ENCODE data around the gene C1QTNF4.
"Not testable (repeated sequence)": the region's sequence is repeated elsewhere in the genome, so short reads cannot be mapped to it uniquely, and the experiment has no call there.

C1QTNF4 gene

GRCh38 chr11:47593934-47594855 lies at the start of gene C1QTNF4:
C1QTNF4 (minus strand) TSS chr11:47594411; CDS start chr11:47590810, 3,601 bp downstream.
- peak within 1 kb of the TSS in 1 of 21 experiments; percentile 21 for H3K27ac ChIP-seq
- peak within 1 kb of the TSS in 3 of 7 experiments; percentile 7 to 34 (median 26) for H3K4me3 ChIP-seq

- Histone ChIP-seq H3K4me3 (peak within 1 kb of the TSS; percentile 51 to 95 (median 79)), H3K27ac (peak within 1 kb of the TSS; percentile 54 to 99 (median 90))
Observed at GRCh38 chr11:47642099-47642855, 48.1 kb upstream of the C1QTNF4 start, which contains the start of gene MTCH2. MTCH2 (minus strand) TSS chr11:47642559; CDS start chr11:47642465, 94 bp downstream.

- peak overlapping the region; percentile 51 to 95 (median 79) for H3K4me3 ChIP-seq
Observed at GRCh38 chr11:47641600-47642098, 47.4 kb upstream of the C1QTNF4 start.

GRCh38 chr11:47640506-47640905 lies 46.3 kb upstream of the C1QTNF4 start:
- peak overlapping the region in 3 of 21 experiments; percentile 3 to 99 (median 88) for H3K27ac ChIP-seq
- not testable (repeated sequence) for H3K4me3 ChIP-seq

More at GRCh38 chr11:47641600-47642098, 47.4 kb upstream of the C1QTNF4 start:
- H3K27ac ChIP-seq, result peak overlapping the region; percentile 54 to 99 (median 90)

GRCh38 chr11:47636331-47636730 lies 42.1 kb upstream of the C1QTNF4 start:
- not testable (repeated sequence) for H3K4me3 ChIP-seq, H3K27ac ChIP-seq

DNA sequence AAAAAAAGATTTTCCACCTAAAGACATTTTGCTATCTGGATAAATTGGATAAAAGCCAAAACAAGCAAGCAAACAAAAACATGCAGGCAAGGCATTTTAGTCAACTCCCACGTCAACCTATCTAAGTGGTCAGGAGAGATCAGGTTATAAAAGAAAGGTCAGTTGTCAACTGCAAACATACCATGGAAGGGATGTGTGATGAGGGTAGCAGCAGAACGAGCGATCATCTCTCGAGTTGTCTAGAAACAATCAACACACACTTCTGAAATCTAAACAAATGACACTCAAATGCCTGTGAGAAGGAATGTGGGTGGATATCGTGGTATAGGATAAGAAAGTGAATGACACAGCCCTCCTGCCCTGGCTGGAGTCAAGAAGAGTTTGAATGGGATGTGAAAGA lies 37.3 kb upstream of the C1QTNF4 start:
- Histone ChIP-seq H3K27ac (no peak overlapping the region), H3K4me3 (no peak overlapping the region)

GRCh38 chr11:47628026-47628425 lies 33.8 kb upstream of the C1QTNF4 start:
- H3K27ac ChIP-seq, result no peak overlapping the region

DNA sequence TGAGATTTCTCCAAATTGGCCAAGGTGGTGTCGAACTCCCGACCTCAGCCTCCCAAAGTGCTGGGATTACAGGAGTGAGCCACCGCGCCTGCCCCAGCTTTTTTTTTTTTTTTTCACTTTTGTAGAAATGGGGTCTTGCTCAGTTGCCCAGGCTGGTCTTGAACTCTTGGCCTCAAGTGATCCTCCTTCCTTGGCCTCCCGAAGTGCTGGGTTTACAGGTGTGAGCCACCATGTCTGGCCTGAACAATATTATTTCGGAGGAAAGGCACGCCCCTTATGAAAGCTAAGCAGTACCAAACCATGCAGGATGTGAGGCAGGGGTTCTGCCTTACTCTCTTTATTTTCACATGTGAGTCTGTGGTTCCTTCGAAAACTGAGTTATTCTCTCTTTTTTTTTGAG lies 32.0 kb upstream of the C1QTNF4 start:
- H3K4me3 ChIP-seq, result no peak overlapping the region
- H3K27ac ChIP-seq, result no peak overlapping the region

More at GRCh38 chr11:47628026-47628425, 33.8 kb upstream of the C1QTNF4 start:
- H3K4me3 ChIP-seq, result no peak overlapping the region

DNA sequence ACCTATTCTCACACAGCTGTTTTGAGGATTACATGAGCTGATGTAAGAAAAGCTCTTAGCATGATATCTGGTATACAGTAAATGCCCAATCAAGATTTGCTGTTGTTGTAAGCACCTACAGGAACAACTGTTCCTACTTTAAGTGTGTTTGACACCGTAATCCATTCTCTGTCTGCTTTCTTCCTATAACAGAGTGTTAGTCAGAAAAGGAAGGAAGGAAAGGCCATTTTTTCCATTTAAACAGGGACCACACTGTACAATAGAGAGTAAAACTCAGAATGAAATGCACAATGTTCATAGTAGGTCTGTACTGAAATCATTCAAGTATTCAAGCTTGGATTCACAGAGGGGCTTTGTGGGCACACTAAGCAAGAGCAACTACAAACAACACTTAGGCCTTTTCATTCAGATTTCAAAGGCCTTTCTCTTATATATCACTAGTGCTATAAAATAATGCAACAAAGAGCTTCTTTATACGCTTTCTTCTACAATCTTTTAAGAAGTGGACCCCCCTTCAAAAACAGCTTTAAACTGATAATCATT lies 26.7 kb upstream of the C1QTNF4 start:
- H3K27ac ChIP-seq, result peak overlapping the region in 2 of 21 experiments; percentile 42 to 45
- no peak overlapping the region for H3K4me3 ChIP-seq

DNA sequence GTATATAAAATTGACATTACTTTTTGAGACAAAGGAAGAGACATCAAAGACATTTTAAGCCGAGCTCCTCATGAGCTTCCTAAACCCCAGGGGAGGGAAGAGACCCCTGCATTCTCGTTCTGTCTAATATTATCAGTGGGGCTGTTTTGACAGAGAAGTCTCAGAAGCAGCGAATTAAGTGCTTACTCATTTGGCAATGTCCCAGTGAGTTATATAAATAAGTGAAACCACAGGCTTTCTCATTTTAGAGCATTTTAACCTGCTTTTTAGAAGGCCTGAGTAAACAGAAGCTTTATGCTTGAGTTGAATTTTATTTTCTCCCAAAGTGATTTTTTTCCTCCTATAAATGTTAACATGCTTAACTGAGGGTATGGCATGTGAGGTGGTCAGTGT lies 23.2 kb upstream of the C1QTNF4 start:
- H3K27ac ChIP-seq, result peak overlapping the region in 6 of 21 experiments; percentile 10 to 45 (median 26)
- no peak overlapping the region for H3K4me3 ChIP-seq

DNA sequence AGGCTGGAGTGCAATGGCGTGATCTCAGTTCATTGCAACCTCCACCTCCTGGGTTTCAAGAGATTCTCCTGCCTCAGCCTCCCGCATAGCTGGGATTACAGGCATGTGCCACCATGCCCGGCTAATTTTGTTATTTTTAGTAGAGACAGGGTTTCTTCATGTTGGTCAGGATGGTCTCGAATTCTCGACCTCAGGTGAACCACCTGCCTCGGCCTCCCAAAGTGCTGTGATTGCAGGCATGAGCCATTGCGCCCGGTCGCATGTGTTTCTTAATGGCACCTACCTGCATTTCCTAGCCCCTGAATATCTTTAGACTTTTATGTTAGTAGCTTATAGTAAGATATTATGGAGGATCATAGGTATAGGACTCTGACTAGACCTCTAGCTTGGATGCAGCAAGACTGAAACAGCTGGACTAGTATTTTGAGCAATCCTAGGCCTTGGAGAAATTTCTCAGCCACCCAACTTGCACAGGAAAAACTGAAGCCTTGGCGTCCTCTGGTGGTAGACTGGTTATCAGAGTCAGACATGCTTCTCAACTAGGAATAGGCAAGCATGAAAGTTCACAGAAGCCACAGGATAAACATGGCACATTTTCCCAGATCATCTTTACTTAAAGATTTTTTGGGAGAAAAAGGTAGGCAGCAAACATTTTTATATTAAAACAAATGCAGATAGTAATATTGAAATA lies 22.7 kb upstream of the C1QTNF4 start:
- Histone ChIP-seq H3K4me3 (no peak overlapping the region), H3K27ac (peak overlapping the region in 4 of 21 experiments; percentile 15 to 45 (median 30))

DNA sequence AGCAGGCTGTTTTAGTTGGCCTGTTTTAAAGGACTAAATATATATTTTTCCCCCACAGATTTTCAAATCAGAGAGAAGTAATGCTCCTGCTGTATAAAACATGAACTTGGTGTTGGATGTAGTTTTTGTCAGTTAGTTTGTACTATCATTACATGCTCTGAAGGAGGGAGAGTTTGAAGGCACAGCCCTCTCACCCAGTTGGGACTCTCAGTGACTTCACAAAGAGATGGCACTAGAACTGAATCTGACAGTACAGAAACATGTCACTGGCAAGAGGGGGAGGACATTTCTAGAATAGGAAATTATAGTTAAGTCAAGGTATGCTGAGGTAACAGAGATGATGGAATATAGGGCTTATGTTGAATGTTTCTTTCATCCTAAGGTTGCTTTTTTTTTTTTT lies 21.0 kb upstream of the C1QTNF4 start:
- no peak overlapping the region for H3K27ac ChIP-seq
- no peak overlapping the region for H3K4me3 ChIP-seq

DNA sequence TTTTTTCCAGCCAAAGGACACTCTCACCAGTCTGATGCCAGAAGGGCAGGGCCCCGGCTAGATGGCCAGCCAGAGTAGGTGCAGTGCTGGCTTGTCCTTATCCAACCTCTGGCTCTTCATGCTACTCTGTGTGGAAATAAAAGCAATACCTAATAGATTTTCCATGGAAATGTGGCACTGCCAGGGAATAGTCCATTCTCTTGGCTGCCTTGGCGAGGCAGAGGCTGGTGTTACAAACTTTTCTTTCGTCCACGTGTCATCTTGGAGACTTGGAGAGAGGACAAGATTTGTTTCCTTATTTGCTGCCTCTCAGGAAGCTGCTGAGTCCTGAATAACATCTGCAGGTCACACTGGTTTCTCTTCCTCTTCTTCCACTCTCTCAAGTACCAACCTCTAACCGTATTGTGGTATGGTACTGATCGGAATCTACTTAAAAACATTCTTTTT lies 17.2 kb upstream of the C1QTNF4 start:
- peak overlapping the region in 8 of 21 experiments; percentile 7 to 76 (median 43) for H3K27ac ChIP-seq
- no peak overlapping the region for H3K4me3 ChIP-seq

DNA sequence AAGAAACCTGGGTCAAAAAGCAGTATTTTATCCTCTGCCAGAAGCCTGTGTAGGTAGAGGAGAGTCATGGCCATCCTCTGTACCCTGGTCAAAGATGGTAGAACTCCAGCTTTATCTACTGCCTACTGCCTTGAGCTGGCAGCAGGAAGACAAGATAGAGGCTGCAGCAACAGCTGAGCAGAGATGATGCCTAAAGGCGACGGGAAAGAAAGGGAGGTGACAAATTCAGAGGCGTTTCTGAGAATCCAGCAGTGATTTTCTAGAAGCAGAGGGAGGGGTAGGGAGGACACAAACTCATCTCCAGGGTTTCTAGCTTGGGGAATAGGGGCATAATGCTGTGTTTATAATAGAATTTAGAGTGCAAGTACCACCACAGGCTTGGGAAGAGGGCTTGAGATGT lies 15.5 kb upstream of the C1QTNF4 start:
- H3K4me3 ChIP-seq, result no peak overlapping the region
- H3K27ac ChIP-seq, result peak overlapping the region in 1 of 21 experiments; percentile 23

- H3K4me3 ChIP-seq, result no peak overlapping the region
Observed at GRCh38 chr11:47607380-47607779, 13.2 kb upstream of the C1QTNF4 start.

GRCh38 chr11:47606731-47607130 lies 12.5 kb upstream of the C1QTNF4 start:
- Histone ChIP-seq H3K4me3 (no peak overlapping the region), H3K27ac (peak overlapping the region in 14 of 21 experiments; percentile 1 to 67 (median 40))

More at GRCh38 chr11:47607380-47607779, 13.2 kb upstream of the C1QTNF4 start:
- peak overlapping the region in 10 of 21 experiments; percentile 1 to 67 (median 36) for H3K27ac ChIP-seq

DNA sequence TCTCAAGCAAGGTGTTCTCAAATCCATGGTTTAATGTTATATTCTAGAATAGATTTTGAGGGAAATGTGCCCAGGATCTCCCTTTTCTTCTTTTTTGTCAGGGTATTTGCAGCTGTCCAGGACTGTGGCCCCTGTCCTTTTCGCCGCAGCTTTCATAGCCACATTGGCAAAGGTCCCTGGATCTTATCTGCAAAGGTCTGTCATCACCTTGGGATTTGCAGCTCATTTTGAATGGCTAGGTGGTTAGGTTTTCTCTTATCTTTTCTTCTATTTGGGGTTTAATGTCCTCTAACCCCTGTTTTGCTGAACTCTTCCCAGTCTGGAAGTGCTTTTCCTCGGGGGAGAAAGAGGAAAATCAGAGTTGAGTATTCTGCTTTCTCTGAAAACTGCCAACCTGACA lies 11.7 kb upstream of the C1QTNF4 start:
- peak overlapping the region in 1 of 21 experiments; percentile 49 for H3K27ac ChIP-seq
- H3K4me3 ChIP-seq, result no peak overlapping the region

DNA sequence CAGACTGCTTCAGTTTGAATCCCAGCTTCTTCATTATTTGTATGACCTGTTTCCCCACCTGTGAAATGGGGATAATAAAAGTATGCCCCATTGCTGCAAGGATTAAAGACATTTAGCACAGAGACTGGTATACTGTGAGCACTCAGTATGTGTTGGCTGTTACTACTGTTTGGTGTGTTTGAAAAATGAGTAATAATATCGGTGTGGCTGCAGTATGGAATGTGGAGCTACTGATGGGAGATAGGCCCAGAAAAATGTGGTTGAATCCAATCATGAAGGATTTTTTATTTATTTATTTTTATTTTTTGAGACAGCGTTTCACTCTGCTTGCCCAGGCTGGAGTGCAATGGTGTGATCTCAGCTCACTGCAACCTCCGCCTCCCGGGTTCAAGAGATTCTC lies 9.1 kb upstream of the C1QTNF4 start:
- H3K4me3 ChIP-seq, result no peak overlapping the region
- H3K27ac ChIP-seq, result no peak overlapping the region

GRCh38 chr11:47599902-47600301 lies 5.7 kb upstream of the C1QTNF4 start:
- Histone ChIP-seq H3K4me3 (no peak overlapping the region), H3K27ac (no peak overlapping the region)
